IMR-90 (cell line): Measurements from ENCODE around the gene FN3KRP. TPM values are rescaled to one million over a fixed set of nuclear protein-coding genes. Genes with fewer than 3 reads are reported as not detected.

Source experiments
- ATAC-seq: fragments of 200-7000 bp; cut with Tn5 transposase; 2 replicates; pipeline ENCODE4 v1.9.1; 2020; ENCODE audit warnings: low read depth, mild to moderate bottlenecking, moderate library complexity
- BruUV-seq: library from RNA; stranded (reverse); fragments of 400-500 nt; replicated peaks from 2 replicates; lab custom pipeline; 2021; lab: Mats Ljungman, UMichigan
- CTCF ChIA-PET: fragments of 300-600 bp; formaldehyde crosslinking; extraction: SDS; loops from one replicate; lab custom pipeline; 2021; ENCODE audit warnings: antibody characterized with exemption; lab: Yijun Ruan, JAX
- POLR2A ChIA-PET: fragments of 300-600 bp; sonication (Branson Sonifier 250); formaldehyde crosslinking; loops from one replicate; lab custom pipeline; 2022; ENCODE audit warnings: antibody characterized with exemption; ENCODE audit not compliant: unreplicated experiment; lab: Charles Lee
- DNase-seq: peaks from one replicate; pipeline ENCODE4 v3.0.0; 2013
- H2AFZ ChIP-seq: replicated peaks from 2 replicates; pipeline ENCODE3; 2013; ENCODE audit warnings: low read length, mild to moderate bottlenecking; ENCODE audit not compliant: poor library complexity
- H2AK5ac ChIP-seq: 2 replicates; pipeline ENCODE4 v1.6.1; 2013; ENCODE audit warnings: low read depth, low read length, inconsistent platforms
- H2AK9ac ChIP-seq: replicated peaks from 2 replicates; pipeline ENCODE3; 2013; ENCODE audit warnings: mild to moderate bottlenecking, low read depth, low read length, moderate library complexity; ENCODE audit not compliant: poor library complexity
- H2BK120ac ChIP-seq: 2 replicates; pipeline ENCODE4 v1.6.1; 2013; ENCODE audit warnings: low read depth, low read length, inconsistent platforms
- H2BK15ac ChIP-seq: 3 replicates; pipeline ENCODE4 v1.6.1; 2013; ENCODE audit warnings: low read depth, low read length, inconsistent platforms
- H2BK20ac ChIP-seq: 2 replicates; pipeline ENCODE4 v1.6.1; 2013; ENCODE audit warnings: low read depth, mild to moderate bottlenecking, inconsistent platforms, low read length, moderate library complexity
- H2BK5ac ChIP-seq: 2 replicates; pipeline ENCODE4 v1.6.1; 2013; ENCODE audit warnings: mild to moderate bottlenecking, low read depth, low read length, inconsistent platforms; ENCODE audit not compliant: poor library complexity, severe bottlenecking
- H3K14ac ChIP-seq: replicated peaks from 2 replicates; pipeline ENCODE4 v1.6.1; 2013; ENCODE audit warnings: low read depth, low read length, inconsistent platforms
- H3K18ac ChIP-seq: 2 replicates; pipeline ENCODE4 v1.6.1; 2013; ENCODE audit warnings: low read depth, low read length, control low read depth
- H3K23ac ChIP-seq: 2 replicates; pipeline ENCODE4 v1.6.1; 2013; ENCODE audit warnings: low read depth, low read length, inconsistent platforms
- H3K27ac ChIP-seq: 2 replicates; pipeline ENCODE4 v1.5.1; 2013; ENCODE audit warnings: mild to moderate bottlenecking, control low read depth, low read length; ENCODE audit not compliant: insufficient read depth
- H3K27me3 ChIP-seq: 2 replicates; pipeline ENCODE4 v1.6.1; 2013; ENCODE audit warnings: low read length; ENCODE audit not compliant: control insufficient read depth, insufficient read depth
- H3K36me3 ChIP-seq: 2 replicates; pipeline ENCODE4 v1.6.1; 2013; ENCODE audit warnings: low read length, mixed read lengths; ENCODE audit not compliant: control insufficient read depth, insufficient read depth
- H3K4ac ChIP-seq: 2 replicates; pipeline ENCODE4 v1.6.1; 2013; ENCODE audit warnings: low read depth, low read length, inconsistent platforms
- H3K4me1 ChIP-seq: 2 replicates; pipeline ENCODE4 v1.6.1; 2013; ENCODE audit warnings: low read length, mixed read lengths; ENCODE audit not compliant: control insufficient read depth, insufficient read depth
- H3K4me2 ChIP-seq: 2 replicates; pipeline ENCODE4 v1.6.1; 2013; ENCODE audit warnings: low read depth, mild to moderate bottlenecking, control low read depth, low read length, moderate library complexity
- H3K4me3 ChIP-seq: 2 replicates; pipeline ENCODE4 v1.5.1; 2013; ENCODE audit warnings: low read depth, mild to moderate bottlenecking, control low read depth, low read length, moderate library complexity; ENCODE audit not compliant: insufficient read depth
- H3K56ac ChIP-seq: 2 replicates; pipeline ENCODE4 v1.6.1; 2013; ENCODE audit warnings: low read length, inconsistent platforms; ENCODE audit not compliant: insufficient read depth; ENCODE audit errors: extremely low read depth
- H3K79me1 ChIP-seq, 2 experiments: 2 replicates each; pipeline ENCODE4 v1.6.1; 2013; ENCODE audit warnings: low read length in 2 of 2, inconsistent platforms in 1 of 2, low read depth in 1 of 2
- H3K9ac ChIP-seq: 2 replicates; pipeline ENCODE4 v1.6.1; 2013; ENCODE audit warnings: low read depth, low read length, control low read depth
- H3K9me1 ChIP-seq: 2 replicates; pipeline ENCODE4 v1.6.1; 2013; ENCODE audit warnings: low read length, inconsistent platforms; ENCODE audit not compliant: insufficient read depth
- H3K9me3 ChIP-seq: 2 replicates; pipeline ENCODE4 v1.6.1; 2013; ENCODE audit warnings: low read length; ENCODE audit not compliant: control insufficient read depth, insufficient read depth
- H4K20me1 ChIP-seq: 2 replicates; pipeline ENCODE4 v1.6.1; 2013; ENCODE audit warnings: low read length, inconsistent platforms; ENCODE audit not compliant: insufficient read depth
- H4K5ac ChIP-seq: 2 replicates; pipeline ENCODE4 v1.6.1; 2013; ENCODE audit warnings: mild to moderate bottlenecking, low read depth, low read length, control low read depth
- H4K8ac ChIP-seq, 2 experiments: 2 replicates each; pipeline ENCODE4 v1.6.1; 2013; ENCODE audit warnings: low read depth in 2 of 2, low read length in 2 of 2, control low read depth in 1 of 2, inconsistent platforms in 1 of 2
- H4K91ac ChIP-seq: 2 replicates; pipeline ENCODE4 v1.6.1; 2013; ENCODE audit warnings: low read depth, low read length, inconsistent platforms; ENCODE audit not compliant: insufficient read depth
- CEBPB ChIP-seq: IDR thresholded peaks from 2 replicates; pipeline ENCODE4 v1.6.1; 2012; ENCODE audit warnings: low read depth, low read length, improper control_type of control experiment
- CTCF ChIP-seq: conservative IDR thresholded peaks from 2 replicates; pipeline ENCODE4 v1.5.1; 2012; ENCODE audit warnings: mild to moderate bottlenecking, low read depth, low read length, improper control_type of control experiment
- NFE2L2 ChIP-seq: fragments of 150-350 bp; IDR thresholded peaks from 2 replicates; pipeline ENCODE4 v1.6.1; 2016; ENCODE audit warnings: low read depth, mild to moderate bottlenecking, low read length
- POLR2A ChIP-seq: IDR thresholded peaks from 2 replicates; pipeline ENCODE4 v1.6.1; 2012; ENCODE audit warnings: mild to moderate bottlenecking, low read depth, low read length
- RAD21 ChIP-seq: IDR thresholded peaks from 2 replicates; pipeline ENCODE4 v1.6.1; 2012; ENCODE audit warnings: low read length, improper control_type of control experiment
- WGBS, 2 experiments: methylation state at CpG; one replicate each; pipeline versions ENCODE4 v1.1.5 to v1.1.7; 2013; ENCODE audit warnings: missing lambda C conversion rate in 2 of 2; ENCODE audit not compliant: insufficient read length in 1 of 2; ENCODE audit errors: extremely low coverage in 2 of 2; 5-methylcytosine and 5-hydroxymethylcytosine counted together
- dilution Hi-C: fragments of 300-500 bp; cut with HindIII; formaldehyde crosslinking; loops from one replicate; pipeline ENCODE4 v1.14.3; 2018; ENCODE audit warnings: low sequenced_read_pairs; ENCODE audit not compliant: unreplicated experiment
- in situ Hi-C: fragments of 300-500 bp; cut with MboI; formaldehyde crosslinking; loops from 3 replicates; pipeline ENCODE4 v1.14.3; 2019; ENCODE audit warnings: low sequenced_read_pairs, inconsistent platforms, mixed read lengths
- intact Hi-C: fragments of 100-400 bp; cut with micrococcal nuclease; formaldehyde crosslinking; loops from 2 replicates; pipeline ENCODE4 v1.10.0; 2022
- polyA plus RNA-seq, 3 experiments: library from polyadenylated mRNA; depleted of rRNA; stranded (reverse); fragments of >200 nt; gene quantifications; 2 replicates each; pipeline ENCODE4 v1.2.3, GENCODE V29; 2012; ENCODE audit warnings: low replicate concordance in 1 of 3
- total RNA-seq: library from RNA; depleted of rRNA; stranded (reverse); fragments of >200 nt; gene quantifications from 2 replicates; pipeline ENCODE4 v1.2.3, GENCODE V29; 2012
- TF ChIP-seq, protein P1 (sequence below): fragments of 150-350 bp; IDR thresholded peaks from 2 replicates; pipeline ENCODE4 v1.6.1; 2016; ENCODE audit warnings: low read depth, mild to moderate bottlenecking, low read length, moderate library complexity, borderline replicate concordance

The FN3KRP gene
- total and polyA plus RNA-seq, 2 of the 4 experiments (the other 2 are of a cell fraction), result 18.6 to 20.3 TPM

- H3K4me1 ChIP-seq, result no peaks in the 10 kb centered on the region
- ChIA-PET POLR2A (interaction anchor here (0.7 kb wide), 1 partner anchor 24 kb away, joined by 3 read pairs; no protein-coding TSS in a partner anchor), CTCF (no interaction called here)
- H3K27me3 ChIP-seq, result no peaks in the 10 kb centered on the region
- no peaks in the 10 kb centered on the region for H4K20me1 ChIP-seq
- H3K4ac ChIP-seq, result no peak overlapping the region
- H3K23ac ChIP-seq, result no peak overlapping the region
- H3K9me3 ChIP-seq, result no peaks in the 10 kb centered on the region
- H4K8ac ChIP-seq, result no peak overlapping the region
- H2BK15ac ChIP-seq, result no peak overlapping the region
- no peak for ATAC-seq
- peaks cover 3% of the 10 kb centered on the region for H3K9me1 ChIP-seq
- peaks cover 0 to 3% of the 10 kb centered on the region in 2 experiments; a peak in 2 of 4 replicates for H3K79me1 ChIP-seq
- dilution Hi-C loops (no loop called here), in situ Hi-C loops (no loop called here), intact Hi-C loops (no loop called here)
- WGBS, 2 experiments, result 100% methylated on average over 8 of the region's 10 CpGs; no CpG with 5 or more reads in 1 of the 2 experiments
- no peak overlapping the region for H3K9ac ChIP-seq
- no peak overlapping the region for H3K14ac ChIP-seq
- TF ChIP-seq CEBPB (no peak), CTCF (no peak), RAD21 (no peak), POLR2A (no peak), NFE2L2 (no peak)
- TF ChIP-seq, protein P1, sequence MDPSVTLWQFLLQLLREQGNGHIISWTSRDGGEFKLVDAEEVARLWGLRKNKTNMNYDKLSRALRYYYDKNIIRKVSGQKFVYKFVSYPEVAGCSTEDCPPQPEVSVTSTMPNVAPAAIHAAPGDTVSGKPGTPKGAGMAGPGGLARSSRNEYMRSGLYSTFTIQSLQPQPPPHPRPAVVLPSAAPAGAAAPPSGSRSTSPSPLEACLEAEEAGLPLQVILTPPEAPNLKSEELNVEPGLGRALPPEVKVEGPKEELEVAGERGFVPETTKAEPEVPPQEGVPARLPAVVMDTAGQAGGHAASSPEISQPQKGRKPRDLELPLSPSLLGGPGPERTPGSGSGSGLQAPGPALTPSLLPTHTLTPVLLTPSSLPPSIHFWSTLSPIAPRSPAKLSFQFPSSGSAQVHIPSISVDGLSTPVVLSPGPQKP, result no peak
- BruUV-seq, result no TSS peak
- H2AFZ ChIP-seq, result no peak overlapping the region
- no peak overlapping the region for H4K91ac ChIP-seq
- H2AK5ac ChIP-seq, result no peak overlapping the region
- no peak overlapping the region for H3K56ac ChIP-seq
- H2BK120ac ChIP-seq, result no peak overlapping the region
- H3K27ac ChIP-seq, result no peak overlapping the region
- no peak overlapping the region for H4K5ac ChIP-seq
- no peak overlapping the region for H3K4me3 ChIP-seq
- no peak for DNase-seq
- peaks cover 29% of the 10 kb centered on the region for H3K36me3 ChIP-seq
- no peak overlapping the region for H2BK20ac ChIP-seq
- H3K18ac ChIP-seq, result no peak overlapping the region
- no peak overlapping the region for H2AK9ac ChIP-seq
- H2BK5ac ChIP-seq, result no peak overlapping the region
- H3K4me2 ChIP-seq, result no peak overlapping the region
These were observed 9.9 kb downstream of the FN3KRP start for GRCh38 chr17:82726427-82726826.
